Activated T-cell treated with anti-CD3 and anti-CD28 coated beads for 48 hours (primary cell): ENCODE data around the gene SH2D1B.

ENCODE experiments used
- DNase-seq: peaks from one replicate; pipeline ENCODE4 v3.0.0-alpha.2; 2020; ENCODE audit warnings: low read depth

SH2D1B gene

DNA sequence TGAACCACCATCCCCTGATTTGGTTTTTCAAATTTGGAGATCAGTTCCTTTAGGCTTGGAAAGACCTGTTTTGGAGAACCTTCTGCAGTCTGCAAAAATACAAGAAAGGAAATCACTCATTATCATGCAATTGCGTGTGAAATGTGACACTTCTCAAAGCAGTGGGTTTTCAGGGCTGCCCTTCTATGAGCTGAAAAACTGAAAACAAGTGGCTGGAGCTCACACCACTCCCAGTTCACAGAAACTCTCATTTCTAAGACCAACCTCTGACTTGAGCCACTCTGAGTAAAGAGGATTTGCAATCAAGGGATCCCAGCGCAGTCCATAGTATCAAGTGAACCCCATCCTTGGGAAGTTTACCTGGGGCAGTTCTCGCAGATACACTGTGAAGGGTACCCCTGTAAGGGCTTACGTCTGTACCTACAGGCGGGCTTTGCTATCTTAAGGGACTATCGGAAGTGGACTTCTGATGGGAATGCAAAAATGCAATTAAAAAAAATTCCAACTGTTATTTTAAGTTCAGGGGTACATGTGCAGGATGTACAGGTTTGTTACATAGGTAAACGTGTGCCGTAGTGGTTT lies 12.8 kb downstream of the SH2D1B start:
- no peak for DNase-seq

DNA sequence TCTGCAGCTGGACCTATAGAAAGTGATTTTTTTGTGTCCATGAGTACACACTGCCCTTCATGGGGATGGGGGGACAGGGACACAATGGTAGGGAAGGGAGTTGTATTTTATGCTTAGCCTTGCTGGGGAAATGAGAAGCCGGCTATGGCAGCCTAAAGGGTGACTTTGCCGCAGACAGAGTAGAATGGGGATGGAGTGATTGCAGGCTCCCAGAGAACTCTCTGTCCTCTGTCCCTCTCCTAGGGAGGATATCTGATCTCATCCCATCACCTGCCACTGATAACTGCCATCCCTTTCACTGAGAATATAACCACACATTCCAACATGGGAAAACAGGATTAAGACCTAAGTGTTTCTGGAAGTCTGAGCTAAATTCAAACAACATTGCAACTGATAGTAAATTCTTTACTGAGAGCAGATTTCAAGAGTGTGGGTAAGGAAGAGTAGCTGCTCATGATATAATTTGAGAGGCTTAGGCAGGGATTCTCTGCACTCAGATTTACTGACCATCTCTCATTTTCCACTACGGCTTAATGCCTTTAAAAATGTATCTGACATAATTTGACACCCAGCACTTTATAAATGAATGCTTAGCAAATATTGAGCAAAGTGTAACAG lies 13.9 kb downstream of the SH2D1B start:
- DNase-seq, result no peak

DNA sequence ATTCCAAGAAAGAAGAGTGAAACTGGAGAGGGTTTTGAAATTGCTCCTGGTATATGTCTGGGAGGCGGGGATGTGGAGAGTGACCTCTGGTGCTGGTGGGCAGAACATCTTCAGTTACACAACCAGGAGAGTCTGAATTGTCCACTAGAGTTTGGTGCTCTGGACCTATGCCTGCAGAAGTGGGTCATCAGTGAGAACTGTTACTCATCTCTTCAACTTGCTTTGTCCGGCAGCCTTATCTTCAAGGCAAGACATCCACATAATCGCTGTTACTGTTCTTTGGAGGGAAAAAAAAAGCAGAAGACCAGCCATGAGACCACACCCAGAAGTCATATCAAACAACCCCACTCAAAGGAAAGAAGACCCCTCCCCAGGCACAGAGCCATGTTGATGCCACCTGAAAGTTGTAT lies 14.9 kb downstream of the SH2D1B start:
- no peak for DNase-seq

DNA sequence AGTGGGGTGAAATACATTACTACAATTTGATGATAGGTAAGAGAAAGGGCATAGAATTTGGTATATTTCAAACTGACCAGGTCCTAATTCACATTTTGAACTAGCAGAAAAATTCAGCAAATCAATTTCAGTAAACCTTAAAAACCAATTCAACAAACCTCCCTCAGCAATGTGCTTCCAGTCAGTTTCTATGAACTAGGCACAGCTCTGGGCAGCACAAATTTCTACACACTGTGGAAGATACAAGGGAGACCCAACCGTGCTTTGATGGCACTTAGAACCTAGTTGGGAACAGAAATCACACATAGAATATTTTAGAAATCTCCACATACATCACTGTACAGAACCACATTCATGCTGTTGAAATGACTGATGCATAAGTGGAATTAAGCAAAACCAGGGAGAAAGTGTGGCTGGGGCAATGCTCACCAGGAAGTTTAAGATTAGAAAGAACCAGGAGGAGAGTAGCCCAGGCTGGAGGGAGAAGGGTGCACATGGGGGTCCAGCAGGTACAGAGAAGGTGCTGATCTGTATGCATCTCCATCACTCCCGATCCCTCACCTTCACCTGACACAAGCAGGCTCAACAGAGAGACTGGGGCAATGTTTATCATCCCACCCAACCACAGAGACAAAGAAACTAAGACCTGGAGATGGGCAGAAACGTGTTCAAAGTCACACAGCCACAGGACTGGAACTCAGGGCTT lies 15.6 kb downstream of the SH2D1B start:
- DNase-seq, result no peak

DNA sequence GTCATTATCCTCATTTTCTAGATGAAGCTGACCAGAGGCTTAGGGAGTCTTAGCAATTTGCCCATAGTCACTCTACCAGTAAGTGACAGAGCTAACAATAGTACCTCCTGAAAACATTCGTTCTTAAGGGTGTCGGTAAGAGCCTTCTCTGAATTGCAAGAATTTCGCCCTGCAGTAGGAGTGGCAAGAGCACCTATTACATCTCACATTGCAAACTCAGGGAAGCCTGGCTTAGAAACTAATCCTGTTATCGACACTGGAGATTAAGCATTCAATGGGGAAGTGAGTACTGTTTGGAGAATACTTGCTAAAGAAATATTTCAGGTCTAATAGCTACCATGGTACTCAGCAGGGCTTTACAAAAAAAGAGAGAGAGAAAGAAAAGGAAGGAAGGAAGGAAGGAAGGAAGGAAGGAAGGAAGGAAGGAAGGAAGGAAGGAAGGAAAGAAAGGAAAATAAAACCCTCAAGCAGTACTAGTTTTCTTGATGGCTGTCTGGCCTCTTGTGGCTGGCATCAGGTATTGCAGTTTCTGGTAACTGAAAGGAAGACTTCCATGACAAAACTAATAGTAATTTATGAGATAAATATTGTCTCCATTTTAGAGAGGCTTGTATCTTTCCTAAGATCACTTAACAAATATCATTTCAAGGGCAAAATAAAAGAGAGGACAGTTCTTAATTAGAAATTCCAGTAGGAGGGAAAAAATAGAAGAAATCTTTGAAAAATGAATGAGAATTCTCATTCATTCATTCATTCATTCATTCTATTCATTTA lies 20.0 kb downstream of the SH2D1B start:
- DNase-seq, result no peak

DNA sequence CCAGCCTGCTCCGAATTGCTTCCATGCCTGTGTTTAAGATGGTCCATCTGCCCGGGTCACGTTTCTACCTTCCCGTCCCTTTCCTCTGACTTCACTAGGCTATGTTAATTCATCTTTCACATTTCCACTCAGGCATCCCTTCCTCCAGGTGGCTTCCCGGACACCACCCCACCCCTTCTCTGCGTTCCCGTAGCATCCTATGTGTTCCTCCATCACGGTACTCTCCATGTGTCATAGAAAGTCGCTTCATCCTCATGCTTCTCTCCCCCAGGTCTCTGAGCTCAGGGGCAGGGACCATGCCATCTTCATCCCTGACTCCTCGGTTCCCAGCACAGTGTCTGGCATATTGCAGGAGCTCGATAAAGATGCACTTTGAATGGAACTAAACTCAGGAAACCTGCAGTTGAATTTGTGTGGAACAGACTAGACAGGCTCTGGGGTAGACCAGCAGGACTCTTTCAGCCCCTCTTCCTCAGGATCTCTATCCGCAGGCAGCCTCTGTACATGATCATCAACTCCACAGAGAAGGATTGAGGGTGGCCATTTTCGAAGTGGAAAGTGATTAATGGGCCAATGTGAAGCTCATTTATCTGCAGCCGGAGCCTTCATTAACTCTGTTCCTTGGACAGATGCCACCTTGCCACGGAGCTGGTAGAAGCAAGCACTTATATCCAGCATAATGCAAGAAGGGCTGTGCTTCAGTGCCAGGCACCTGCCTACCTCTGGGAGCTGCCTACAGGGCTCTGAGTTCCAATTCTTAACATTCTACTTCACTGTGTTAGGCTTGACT lies 21.3 kb downstream of the SH2D1B start:
- no peak for DNase-seq

DNA sequence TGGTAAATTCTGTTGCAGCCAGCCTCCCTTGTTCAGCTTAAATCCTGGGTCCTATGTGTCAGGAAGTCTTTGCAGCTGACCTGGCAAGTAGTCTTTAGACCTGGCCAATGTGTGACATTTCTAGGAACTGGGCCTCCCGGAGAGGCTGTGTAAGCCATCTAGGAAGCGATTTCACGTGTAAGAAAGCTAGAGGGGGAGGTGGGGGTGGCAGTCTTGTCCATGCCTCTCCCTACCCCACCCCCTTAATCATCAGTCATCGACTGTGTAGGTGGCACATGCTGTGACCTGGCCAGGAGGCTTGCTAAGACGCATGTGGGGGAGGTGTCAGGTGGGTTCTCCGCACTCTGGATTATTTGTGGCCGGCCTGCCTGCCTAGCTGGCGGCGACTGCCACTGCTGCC lies 22.0 kb downstream of the SH2D1B start:
- DNase-seq, result no peak

DNA sequence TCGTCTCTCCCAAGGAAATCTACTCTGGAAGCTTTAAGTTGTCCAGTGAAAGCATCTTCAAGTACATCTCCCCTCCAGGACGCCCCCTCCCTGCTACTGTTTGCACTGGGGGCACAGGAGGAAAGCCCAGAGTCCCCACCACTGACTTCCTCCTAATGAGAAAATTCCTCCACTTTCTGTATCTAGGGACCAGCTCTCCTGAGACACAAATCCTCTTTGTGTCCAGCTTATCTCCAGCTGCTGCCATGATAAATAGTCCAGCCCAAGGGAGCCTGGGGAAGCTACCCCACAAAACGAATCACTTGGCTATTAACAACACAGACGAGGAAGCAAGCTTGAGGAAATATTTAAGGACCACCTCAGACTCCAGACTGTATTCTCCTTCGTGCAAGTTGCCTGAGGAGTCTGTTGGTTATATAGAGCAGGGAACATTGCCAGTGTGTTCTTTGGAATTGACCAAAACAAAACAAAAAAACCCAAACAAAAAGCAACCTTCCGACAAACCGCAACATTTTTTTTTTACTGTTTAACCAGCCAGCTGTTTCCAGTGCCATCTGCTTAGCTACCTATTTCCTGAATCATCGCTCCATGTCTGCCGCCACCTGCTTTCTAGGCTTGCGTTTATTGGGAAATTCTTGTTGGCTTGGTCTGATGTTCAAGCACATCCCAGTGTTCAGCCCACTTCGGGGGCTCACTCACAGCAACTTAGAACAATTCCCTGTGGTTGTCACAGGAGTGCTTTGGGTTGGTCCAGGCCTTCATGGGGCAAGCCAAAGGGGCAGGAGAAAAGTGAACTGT lies 22.7 kb downstream of the SH2D1B start:
- DNase-seq, result no peak

DNA sequence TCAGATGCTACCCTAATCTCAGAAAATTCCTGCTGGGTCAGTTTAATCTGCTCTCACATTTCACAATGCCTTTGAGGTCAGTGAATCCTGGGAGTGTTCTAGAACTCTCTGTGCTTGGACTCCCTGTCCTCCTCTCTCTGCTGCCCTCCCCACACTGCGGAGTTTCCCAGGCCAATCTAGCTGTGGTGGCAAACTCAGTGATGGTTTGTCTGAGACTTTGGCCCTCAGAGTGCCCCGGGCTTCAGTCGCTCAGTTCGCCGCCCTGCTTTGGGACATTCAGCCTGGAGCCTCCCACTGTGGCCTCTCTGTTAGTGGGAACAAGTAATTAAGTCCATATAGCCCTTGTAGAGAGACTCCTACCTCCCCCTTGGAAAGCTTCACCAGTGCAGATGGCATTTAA lies 23.3 kb downstream of the SH2D1B start:
- DNase-seq, result no peak

DNA sequence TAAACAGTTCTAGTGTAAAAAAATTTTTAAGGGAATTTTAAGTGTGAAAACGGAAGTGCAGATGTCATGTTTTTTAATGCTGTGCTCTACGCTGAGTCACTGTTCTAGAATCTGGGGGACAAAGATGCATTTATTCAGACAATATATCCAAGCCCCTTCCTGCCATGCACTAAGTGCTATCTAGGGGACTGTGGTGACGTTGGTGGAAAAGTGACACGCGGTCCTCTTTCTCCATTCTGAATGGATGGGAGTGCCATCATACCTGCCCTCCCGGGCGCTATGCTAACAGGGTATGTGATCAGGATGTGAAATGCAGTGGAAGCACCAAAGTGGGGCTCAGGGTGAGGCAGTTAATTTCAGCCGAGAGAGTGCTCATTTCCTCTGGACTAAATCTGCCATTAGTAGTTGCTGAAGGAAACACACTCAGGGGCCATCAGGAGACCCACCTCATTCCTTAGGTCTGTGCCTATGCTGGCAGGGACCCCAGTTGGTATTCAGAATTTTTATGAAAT lies 23.8 kb downstream of the SH2D1B start:
- DNase-seq, result no peak

DNA sequence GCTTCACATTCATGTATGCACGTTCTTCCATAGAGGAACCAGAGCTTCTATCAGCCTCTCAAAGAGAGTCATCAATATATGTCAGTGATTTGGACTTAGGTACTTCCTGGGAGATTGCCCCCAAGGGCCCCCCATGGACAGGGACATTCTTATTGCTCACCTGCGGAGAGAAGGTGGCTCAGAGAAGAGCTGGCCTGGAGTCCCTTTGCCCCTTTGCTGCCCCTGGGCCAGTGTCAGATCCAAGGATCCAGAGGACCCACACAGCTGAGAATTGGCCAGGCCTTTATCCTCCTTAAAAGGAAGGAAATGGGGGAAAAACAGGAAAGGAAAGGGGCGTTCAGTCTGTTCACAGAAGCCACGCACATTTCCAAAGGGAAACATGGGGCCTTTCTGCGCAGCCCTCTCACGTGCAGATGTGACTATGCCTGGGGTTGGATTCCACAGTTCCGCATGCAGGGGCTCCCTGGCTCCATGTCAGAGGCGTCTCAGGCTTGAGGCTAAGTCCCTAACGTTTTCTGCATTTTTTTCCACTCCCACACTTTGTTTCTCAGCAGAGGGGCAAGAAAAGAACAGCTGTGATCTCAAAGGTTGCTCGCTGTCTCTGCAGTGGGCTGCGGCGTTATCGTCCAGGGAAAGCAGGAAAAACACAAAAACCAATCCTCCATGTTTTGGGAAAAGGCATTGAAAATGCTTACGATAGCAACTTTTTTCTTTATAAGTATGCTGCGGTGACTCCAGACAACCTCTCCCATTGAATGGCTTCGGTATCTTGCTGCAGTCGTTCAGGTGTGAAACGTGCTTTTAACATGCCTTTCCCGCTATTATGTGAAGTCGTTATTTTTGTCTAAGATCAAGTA lies 24.5 kb downstream of the SH2D1B start:
- no peak for DNase-seq

DNA sequence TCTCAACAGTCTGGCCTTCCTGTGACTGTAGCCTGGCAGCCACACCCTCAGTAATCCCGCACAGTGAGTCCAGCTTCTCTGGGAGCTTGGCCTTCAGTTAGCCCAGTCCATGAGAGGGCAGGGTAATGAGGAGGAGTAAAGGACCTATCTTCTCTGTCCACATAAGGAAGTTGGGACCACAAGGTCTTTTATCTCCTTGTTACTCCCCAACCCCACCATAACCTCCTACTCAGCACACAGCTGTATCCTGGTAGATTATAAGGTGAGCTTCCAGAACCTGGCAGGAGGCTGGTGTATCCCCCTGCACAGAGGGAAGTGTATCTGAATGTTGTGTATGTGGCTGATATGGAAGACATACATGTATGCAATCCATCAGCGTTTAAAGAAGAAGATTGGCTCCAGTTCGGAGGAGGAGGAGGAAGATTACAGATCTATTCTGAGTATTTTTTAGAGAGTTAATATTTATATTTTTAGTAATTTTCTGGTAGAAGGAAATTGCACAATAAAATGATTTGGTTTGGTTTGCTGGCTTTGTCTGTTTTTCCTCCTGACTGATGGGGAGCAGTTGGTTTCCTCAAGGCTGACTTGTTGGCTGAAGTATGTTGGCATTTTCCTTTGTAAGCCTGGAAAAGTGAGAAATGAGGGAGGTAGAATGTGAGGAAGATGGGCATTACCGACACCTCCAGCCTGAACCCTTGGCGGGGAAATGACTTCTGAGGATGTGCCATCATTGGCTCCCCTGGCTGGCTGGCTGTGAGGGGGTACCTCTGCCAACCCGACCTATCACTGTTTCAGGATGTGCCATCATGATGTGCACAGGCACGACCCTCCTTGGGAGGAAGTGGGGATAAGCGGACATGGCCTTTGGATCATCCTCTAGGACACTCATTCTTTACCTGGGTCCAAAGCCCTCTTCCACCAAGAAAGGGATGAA lies 25.4 kb downstream of the SH2D1B start:
- DNase-seq, result no peak

DNA sequence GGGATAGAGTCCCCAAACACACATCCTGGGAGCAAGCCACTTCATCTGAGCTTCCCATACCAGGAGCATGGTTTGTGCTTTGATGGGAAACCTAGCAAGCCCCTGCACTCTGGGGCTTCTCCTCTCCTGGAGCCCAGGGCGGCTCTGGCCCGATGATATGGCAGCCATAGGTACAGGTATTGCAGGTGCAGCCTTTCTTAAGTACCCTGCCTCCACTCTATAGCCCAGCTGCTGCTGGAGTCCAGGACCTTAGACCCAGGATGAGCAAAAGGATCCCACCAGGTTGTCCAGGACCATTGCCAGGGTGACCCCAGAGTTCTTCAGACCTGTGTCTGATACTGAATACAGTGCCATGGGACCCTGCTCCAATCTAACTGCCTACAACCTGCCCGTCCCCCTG lies 26.2 kb downstream of the SH2D1B start:
- DNase-seq, result no peak

DNA sequence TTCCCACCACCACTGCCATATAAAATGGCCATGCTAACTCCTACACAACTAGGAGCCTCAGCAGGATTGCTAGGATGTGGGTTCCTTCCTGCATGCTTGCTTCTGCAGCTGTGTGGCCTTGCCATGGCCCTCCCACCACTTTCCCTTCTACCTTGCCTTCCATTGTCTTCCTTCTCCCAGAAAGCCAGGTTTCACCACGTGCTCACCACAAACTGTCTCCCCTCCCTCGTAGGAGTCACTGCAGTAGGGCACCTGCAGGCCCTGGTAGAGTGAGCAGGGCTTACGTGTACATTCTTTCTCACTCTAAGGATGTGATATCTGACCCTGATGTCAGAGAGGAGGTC lies 26.7 kb downstream of the SH2D1B start:
- DNase-seq, result no peak

DNA sequence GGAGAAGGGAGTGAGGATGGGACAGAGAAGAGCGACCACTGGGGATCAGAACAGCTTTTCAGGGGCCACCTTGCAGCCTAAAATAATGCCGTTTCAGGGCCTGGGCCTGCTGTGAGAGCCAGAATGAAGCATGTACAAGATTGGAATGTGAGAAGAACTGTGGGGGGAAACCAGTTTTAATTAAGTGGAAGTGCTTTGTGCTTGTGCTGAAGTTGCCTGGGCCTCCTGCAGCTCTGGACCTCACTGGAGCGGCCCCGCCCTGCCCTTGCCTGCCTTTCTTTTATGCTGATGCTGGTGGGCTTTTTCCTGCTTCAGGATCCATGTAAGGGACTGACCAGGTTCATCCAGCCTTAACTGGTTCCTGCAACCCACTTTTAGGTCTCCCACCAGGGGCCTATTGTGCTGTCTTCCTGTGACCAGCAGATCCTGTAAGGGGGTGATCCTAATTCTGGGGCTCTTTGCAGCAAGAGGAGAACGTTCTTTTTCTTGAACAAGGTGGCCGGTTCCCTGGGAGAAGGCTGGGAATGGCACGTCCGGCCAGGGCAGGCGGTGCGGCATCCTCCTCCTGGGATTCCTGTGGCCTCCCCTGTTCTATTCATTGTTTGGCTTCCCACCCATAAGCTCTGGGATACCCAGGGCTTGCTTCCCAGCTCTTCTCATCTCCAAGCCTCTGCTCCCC lies 27.2 kb downstream of the SH2D1B start:
- DNase-seq, result no peak

DNA sequence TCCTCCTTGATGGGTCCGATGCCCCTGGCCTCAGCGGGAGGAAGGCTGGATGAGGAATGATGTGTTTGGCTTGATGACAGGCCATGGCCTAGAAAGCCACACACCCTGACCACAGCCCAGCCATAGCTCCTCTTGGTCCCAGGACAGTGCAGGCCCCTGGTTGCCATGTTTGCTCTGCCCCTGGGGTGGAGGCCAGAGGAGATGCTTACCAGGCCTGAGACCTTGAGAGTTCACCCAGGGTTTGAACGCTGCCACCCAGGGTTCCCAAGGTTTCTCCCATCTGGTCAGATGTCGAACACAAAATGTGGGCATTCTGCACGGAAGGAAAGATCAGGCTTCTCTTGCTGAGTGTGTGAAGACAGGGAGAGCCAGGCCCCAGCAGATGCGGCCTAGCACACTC lies 27.8 kb downstream of the SH2D1B start:
- no peak for DNase-seq

DNA sequence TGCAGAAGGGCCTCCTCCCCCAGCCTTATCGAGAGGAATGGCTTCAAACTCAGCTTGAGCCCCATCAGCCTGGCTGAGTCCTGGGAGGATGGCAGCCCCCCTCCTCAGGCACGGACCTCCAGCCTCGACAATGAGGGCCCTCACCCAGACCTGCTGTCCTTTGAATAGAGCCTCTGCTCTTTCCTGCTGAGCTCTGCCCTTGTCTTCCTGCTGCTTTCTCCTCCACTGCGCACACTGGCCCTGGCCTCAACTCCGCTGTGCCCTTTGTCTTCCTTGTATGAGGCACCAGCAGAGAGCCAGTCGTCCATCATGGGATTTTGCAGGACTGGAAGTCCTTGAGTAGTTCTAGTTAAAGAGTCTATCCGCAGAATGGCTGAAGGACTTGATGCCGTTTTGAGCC lies 28.4 kb downstream of the SH2D1B start:
- no peak for DNase-seq

DNA sequence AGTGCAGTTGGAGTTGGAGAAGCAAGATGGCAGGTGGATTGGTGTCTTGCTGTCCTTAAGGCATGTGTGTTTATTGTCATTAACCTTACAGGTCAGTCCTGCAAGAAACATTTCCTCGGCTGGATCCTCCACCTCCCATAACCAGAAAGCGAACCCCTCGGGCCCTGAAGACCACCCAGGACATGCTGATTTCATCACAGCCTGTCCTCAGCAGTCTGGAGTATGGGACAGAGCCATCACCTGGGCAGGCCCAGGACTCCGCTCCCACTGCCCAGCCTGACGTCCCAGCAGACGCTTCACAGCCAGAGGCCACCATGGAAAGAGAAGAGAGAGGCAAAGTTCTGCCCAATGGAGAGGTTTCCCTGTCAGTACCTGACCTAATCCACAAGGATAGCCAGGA lies 28.8 kb downstream of the SH2D1B start:
- no peak for DNase-seq
